ENCODE data around the gene PCCA. TPM values are rescaled to one million over a fixed set of nuclear protein-coding genes. Genes with fewer than 3 reads are reported as not detected.

Gene PCCA
- total and polyA plus RNA-seq, 4 experiments from 2014 or later, result 4.4 to 9.7 (median 7.4) TPM

DNA sequence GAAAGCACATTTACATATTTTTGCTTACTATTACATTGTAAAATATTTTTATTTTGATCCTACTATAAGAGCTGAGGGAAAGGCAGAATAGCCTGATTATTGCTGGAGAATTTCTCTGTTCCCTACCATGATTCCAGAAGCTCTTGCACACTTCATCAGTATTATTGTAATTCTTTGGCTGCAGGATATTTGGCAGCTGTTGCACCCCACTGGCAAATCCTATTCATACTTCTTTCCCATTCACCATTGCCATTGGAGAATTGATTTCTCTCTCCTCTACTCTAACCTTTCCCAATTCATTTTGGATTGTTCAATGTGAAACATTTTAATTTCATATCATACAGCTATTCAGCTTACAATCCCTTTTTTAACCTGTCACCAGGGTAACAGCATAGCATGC, 261.7 kb downstream of the PCCA start:
- ChIA-PET POLR2A (ENCODE audit: partially characterized antibody) (no interaction called here), CTCF (ENCODE audit: partially characterized antibody) (no interaction called here)
- peaks cover 2 to 20% of the 10 kb centered on the region in 2 donors for H3K36me3 Mint-ChIP-seq

DNA sequence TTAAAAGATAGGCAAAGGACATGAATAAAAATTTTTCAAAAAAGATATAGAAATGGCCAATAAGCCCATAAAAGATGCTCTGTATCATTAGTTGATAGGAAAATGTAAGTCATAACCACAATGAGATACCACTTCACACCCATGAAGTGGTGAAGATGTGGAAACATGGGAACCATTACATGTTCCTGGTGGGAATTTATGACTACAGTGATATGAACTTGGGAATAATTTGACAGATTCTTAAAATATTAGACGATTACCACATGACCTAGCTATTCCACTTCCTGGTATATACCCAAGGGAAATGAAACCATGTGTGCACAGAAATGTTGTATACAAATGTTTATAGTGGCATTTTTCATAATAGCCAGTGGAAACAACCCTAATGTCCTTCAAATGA, 267.5 kb downstream of the PCCA start:
- intact Hi-C loops (cut with micrococcal nuclease), result no loop called here
- POLR2A ChIA-PET (ENCODE audit: partially characterized antibody), result no interaction called here
- H3K4me3 Mint-ChIP-seq, result no peak overlapping the region

More for the DNA sequence above, 261.7 kb downstream of the PCCA start:
- Histone ChIP-seq H3K27ac (ENCODE audit: low read depth, low read length) (no peak overlapping the region), H3K4me1 (ENCODE audit: insufficient read depth, low read length) (no peaks in the 10 kb centered on the region), H3K9me3 (ENCODE audit: control insufficient read depth in 1 of 2, low read length in 2 of 2) (no peaks in the 10 kb centered on the region), H3K36me3 (ENCODE audit: insufficient read depth, low read length) (no peaks in the 10 kb centered on the region), H3K4me3 (ENCODE audit: low read length in 2 of 2) (no peak overlapping the region), H3K27me3 (ENCODE audit: insufficient read depth, low read length) (no peaks in the 10 kb centered on the region)
- H3K27ac Mint-ChIP-seq, result no peak overlapping the region
- no peaks in the 10 kb centered on the region for H3K4me1 Mint-ChIP-seq
- DNase-seq, result no peak
- H3K4me3 Mint-ChIP-seq, result no peak overlapping the region
- peaks cover 0 to 4% (median 0%) of the 10 kb centered on the region in 8 donors for H3K9me3 Mint-ChIP-seq
- no peaks in the 10 kb centered on the region for H3K27me3 Mint-ChIP-seq
- intact Hi-C loops (cut with micrococcal nuclease), result no loop called here

GRCh38 chr13:100356889-100357288, 268.0 kb downstream of the PCCA start:
- no peaks in the 10 kb centered on the region for H3K4me1 ChIP-seq (ENCODE audit: insufficient read depth, low read length)
- intact Hi-C loops (cut with micrococcal nuclease), result no loop called here
- no peak overlapping the region for H3K27ac Mint-ChIP-seq
- ChIA-PET POLR2A (ENCODE audit: partially characterized antibody) (no interaction called here), CTCF (ENCODE audit: partially characterized antibody) (no interaction called here)
- no peak overlapping the region for H3K27ac ChIP-seq (ENCODE audit: low read depth, low read length)
- no peaks in the 10 kb centered on the region for H3K27me3 ChIP-seq (ENCODE audit: insufficient read depth, low read length)
- no peaks in the 10 kb centered on the region for H3K4me1 Mint-ChIP-seq
- peaks cover 0 to 15% of the 10 kb centered on the region in 2 donors for H3K36me3 Mint-ChIP-seq
- H3K36me3 ChIP-seq (ENCODE audit: insufficient read depth, low read length), result no peaks in the 10 kb centered on the region
- H3K4me3 Mint-ChIP-seq, result no peak overlapping the region
- H3K4me3 ChIP-seq (ENCODE audit: low read length in 2 of 2), result no peak overlapping the region
- H3K9me3 ChIP-seq (ENCODE audit: control insufficient read depth in 1 of 2, low read length in 2 of 2), result no peaks in the 10 kb centered on the region
- DNase-seq, result no peak
- peaks cover 0 to 2% (median 0%) of the 10 kb centered on the region in 8 donors for H3K9me3 Mint-ChIP-seq
- H3K27me3 Mint-ChIP-seq, result no peaks in the 10 kb centered on the region

More for the DNA sequence above, 267.5 kb downstream of the PCCA start:
- Mint-ChIP-seq H3K27me3 (no peaks in the 10 kb centered on the region), H3K36me3 (peaks cover 0 to 15% of the 10 kb centered on the region in 2 donors), H3K9me3 (peaks cover 0 to 4% (median 0%) of the 10 kb centered on the region in 8 donors), H3K4me1 (no peaks in the 10 kb centered on the region), H3K27ac (no peak overlapping the region)
- H3K9me3 ChIP-seq (ENCODE audit: control insufficient read depth in 1 of 2, low read length in 2 of 2), result no peaks in the 10 kb centered on the region
- no peaks in the 10 kb centered on the region for H3K36me3 ChIP-seq (ENCODE audit: insufficient read depth, low read length)
- no peak overlapping the region for H3K4me3 ChIP-seq (ENCODE audit: low read length in 2 of 2)
- no peaks in the 10 kb centered on the region for H3K27me3 ChIP-seq (ENCODE audit: insufficient read depth, low read length)
- CTCF ChIA-PET (ENCODE audit: partially characterized antibody), result no interaction called here
- no peak overlapping the region for H3K27ac ChIP-seq (ENCODE audit: low read depth, low read length)
- DNase-seq, result no peak
- H3K4me1 ChIP-seq (ENCODE audit: insufficient read depth, low read length), result no peaks in the 10 kb centered on the region

GRCh38 chr13:100357764-100358163, 268.9 kb downstream of the PCCA start:
- Histone ChIP-seq H3K27ac (ENCODE audit: low read depth, low read length) (no peak overlapping the region), H3K36me3 (ENCODE audit: insufficient read depth, low read length) (no peaks in the 10 kb centered on the region), H3K4me3 (ENCODE audit: low read length in 2 of 2) (no peak overlapping the region), H3K4me1 (ENCODE audit: insufficient read depth, low read length) (no peaks in the 10 kb centered on the region), H3K27me3 (ENCODE audit: insufficient read depth, low read length) (no peaks in the 10 kb centered on the region), H3K9me3 (ENCODE audit: control insufficient read depth in 1 of 2, low read length in 2 of 2) (no peaks in the 10 kb centered on the region)
- POLR2A ChIA-PET (ENCODE audit: partially characterized antibody), result no interaction called here
- Mint-ChIP-seq H3K9me3 (no peaks in the 10 kb centered on the region), H3K27me3 (no peaks in the 10 kb centered on the region), H3K36me3 (peaks cover 0 to 15% of the 10 kb centered on the region in 2 donors), H3K4me1 (no peaks in the 10 kb centered on the region), H3K27ac (no peak overlapping the region), H3K4me3 (no peak overlapping the region)
- intact Hi-C loops (cut with micrococcal nuclease), result no loop called here
- DNase-seq, result no peak
- CTCF ChIA-PET (ENCODE audit: partially characterized antibody), result no interaction called here

DNA sequence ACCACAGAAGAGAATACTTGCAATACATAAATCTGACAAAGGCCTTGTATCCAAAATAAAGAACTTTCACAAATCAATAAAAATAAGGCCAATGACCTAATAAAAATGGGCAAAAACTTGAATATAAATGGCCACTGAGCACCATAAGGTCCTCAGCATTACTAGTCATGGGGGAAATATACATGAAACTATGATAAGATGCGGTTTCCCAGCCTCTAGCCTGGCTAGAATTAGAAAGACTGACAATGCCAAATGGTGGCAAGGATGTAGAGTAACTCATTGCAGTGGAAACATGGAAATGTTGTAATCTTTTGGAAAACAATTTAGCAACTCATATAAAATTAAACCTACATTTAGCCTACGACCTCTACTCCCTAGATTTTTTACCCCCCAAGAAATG, 272.6 kb downstream of the PCCA start:
- intact Hi-C loops (cut with micrococcal nuclease), result no loop called here

DNA sequence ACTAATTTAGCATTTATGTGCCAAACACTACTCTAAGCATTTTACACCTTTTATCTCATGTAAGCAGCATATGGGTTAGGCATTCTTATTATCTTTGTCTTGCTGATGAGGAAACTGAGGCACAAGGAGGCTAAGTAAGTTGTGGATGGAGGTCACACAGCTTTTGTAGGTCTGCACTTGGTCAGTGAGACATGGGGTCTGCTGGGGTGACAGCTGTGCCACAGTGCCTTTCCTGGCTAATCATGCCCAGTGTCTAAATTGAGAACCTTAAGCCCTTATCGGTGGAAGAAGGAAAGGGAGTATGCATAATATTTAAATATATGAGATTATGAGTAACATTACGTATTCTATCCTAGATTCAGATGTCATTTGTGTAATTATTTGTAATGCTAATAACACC, 273.5 kb downstream of the PCCA start:
- no peak overlapping the region for H3K27ac ChIP-seq (ENCODE audit: low read depth, low read length)
- intact Hi-C loops (cut with micrococcal nuclease), result no loop called here
- H3K36me3 ChIP-seq (ENCODE audit: insufficient read depth, low read length), result no peaks in the 10 kb centered on the region
- DNase-seq, result no peak
- Mint-ChIP-seq H3K27ac (no peak overlapping the region), H3K27me3 (no peaks in the 10 kb centered on the region), H3K36me3 (no peaks in the 10 kb centered on the region), H3K4me1 (no peaks in the 10 kb centered on the region), H3K4me3 (no peak overlapping the region), H3K9me3 (no peaks in the 10 kb centered on the region)
- H3K4me1 ChIP-seq (ENCODE audit: insufficient read depth, low read length), result no peaks in the 10 kb centered on the region
- no peaks in the 10 kb centered on the region for H3K27me3 ChIP-seq (ENCODE audit: insufficient read depth, low read length)
- no peak overlapping the region for H3K4me3 ChIP-seq (ENCODE audit: low read length in 2 of 2)
- ChIA-PET POLR2A (ENCODE audit: partially characterized antibody) (no interaction called here), CTCF (ENCODE audit: partially characterized antibody) (no interaction called here)
- H3K9me3 ChIP-seq (ENCODE audit: control insufficient read depth in 1 of 2, low read length in 2 of 2), result no peaks in the 10 kb centered on the region

More for the DNA sequence above, 272.6 kb downstream of the PCCA start:
- no peaks in the 10 kb centered on the region for H3K36me3 Mint-ChIP-seq
- no peak overlapping the region for H3K4me3 Mint-ChIP-seq
- no peaks in the 10 kb centered on the region for H3K27me3 Mint-ChIP-seq
- H3K4me1 Mint-ChIP-seq, result no peaks in the 10 kb centered on the region
- no peaks in the 10 kb centered on the region for H3K9me3 ChIP-seq (ENCODE audit: control insufficient read depth in 1 of 2, low read length in 2 of 2)
- H3K4me3 ChIP-seq (ENCODE audit: low read length in 2 of 2), result no peak overlapping the region
- H3K27ac Mint-ChIP-seq, result no peak overlapping the region
- POLR2A ChIA-PET (ENCODE audit: partially characterized antibody), result no interaction called here
- H3K4me1 ChIP-seq (ENCODE audit: insufficient read depth, low read length), result no peaks in the 10 kb centered on the region
- no peaks in the 10 kb centered on the region for H3K27me3 ChIP-seq (ENCODE audit: insufficient read depth, low read length)
- H3K9me3 Mint-ChIP-seq, result no peaks in the 10 kb centered on the region
- no peak for DNase-seq
- CTCF ChIA-PET (ENCODE audit: partially characterized antibody), result interaction anchor here (0.6 kb wide), 1 partner anchor 238 kb away, joined by 4 read pairs; no protein-coding TSS in a partner anchor
- H3K27ac ChIP-seq (ENCODE audit: low read depth, low read length), result no peak overlapping the region
- no peaks in the 10 kb centered on the region for H3K36me3 ChIP-seq (ENCODE audit: insufficient read depth, low read length)

DNA sequence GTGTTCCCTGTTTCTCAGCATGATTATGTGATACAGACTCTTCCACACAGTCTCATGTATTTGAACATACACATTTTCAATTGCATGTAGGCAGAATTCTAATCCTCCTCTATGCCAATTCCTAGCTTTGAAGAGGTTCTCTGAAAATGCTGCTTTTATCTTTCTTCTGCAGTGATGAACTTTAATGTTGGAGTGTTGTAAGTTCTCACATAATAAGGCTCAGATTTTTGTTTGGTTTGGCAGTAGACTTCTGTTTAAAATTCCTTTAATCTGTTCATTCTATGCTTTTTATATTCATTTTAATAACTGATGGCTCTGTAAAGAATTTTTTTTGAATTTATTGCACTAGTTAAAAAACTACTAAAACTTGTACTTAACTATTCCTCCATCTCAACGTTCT, 273.9 kb downstream of the PCCA start:
- H3K27ac ChIP-seq (ENCODE audit: low read depth, low read length), result no peak overlapping the region
- no peak for DNase-seq
- no peaks in the 10 kb centered on the region for H3K27me3 Mint-ChIP-seq
- H3K4me3 ChIP-seq (ENCODE audit: low read length in 2 of 2), result no peak overlapping the region
- ChIA-PET CTCF (ENCODE audit: partially characterized antibody) (no interaction called here), POLR2A (ENCODE audit: partially characterized antibody) (no interaction called here)
- H3K4me1 ChIP-seq (ENCODE audit: insufficient read depth, low read length), result no peaks in the 10 kb centered on the region
- no peaks in the 10 kb centered on the region for H3K4me1 Mint-ChIP-seq
- H3K36me3 Mint-ChIP-seq, result no peaks in the 10 kb centered on the region
- no peak overlapping the region for H3K27ac Mint-ChIP-seq
- H3K9me3 Mint-ChIP-seq, result no peaks in the 10 kb centered on the region
- intact Hi-C loops (cut with micrococcal nuclease), result no loop called here
- no peak overlapping the region for H3K4me3 Mint-ChIP-seq
- no peaks in the 10 kb centered on the region for H3K36me3 ChIP-seq (ENCODE audit: insufficient read depth, low read length)
- H3K9me3 ChIP-seq (ENCODE audit: control insufficient read depth in 1 of 2, low read length in 2 of 2), result no peaks in the 10 kb centered on the region
- no peaks in the 10 kb centered on the region for H3K27me3 ChIP-seq (ENCODE audit: insufficient read depth, low read length)

GRCh38 chr13:100363285-100363711, 274.4 kb downstream of the PCCA start:
- Mint-ChIP-seq H3K9me3 (no peaks in the 10 kb centered on the region), H3K36me3 (no peaks in the 10 kb centered on the region), H3K27ac (no peak overlapping the region), H3K4me1 (no peaks in the 10 kb centered on the region), H3K27me3 (no peaks in the 10 kb centered on the region), H3K4me3 (no peak overlapping the region)
- H3K4me3 ChIP-seq (ENCODE audit: low read length in 2 of 2), result no peak overlapping the region
- intact Hi-C loops (cut with micrococcal nuclease), result no loop called here
- H3K36me3 ChIP-seq (ENCODE audit: insufficient read depth, low read length), result no peaks in the 10 kb centered on the region
- no peaks in the 10 kb centered on the region for H3K4me1 ChIP-seq (ENCODE audit: insufficient read depth, low read length)
- CTCF ChIA-PET (ENCODE audit: partially characterized antibody), result no interaction called here
- H3K9me3 ChIP-seq (ENCODE audit: control insufficient read depth in 1 of 2, low read length in 2 of 2), result no peaks in the 10 kb centered on the region
- no peaks in the 10 kb centered on the region for H3K27me3 ChIP-seq (ENCODE audit: insufficient read depth, low read length)
- H3K27ac ChIP-seq (ENCODE audit: low read depth, low read length), result no peak overlapping the region
- POLR2A ChIA-PET (ENCODE audit: partially characterized antibody), result no interaction called here
- DNase-seq, result no peak
